Esophagus squamous epithelium (tissue), 4 donors: ENCODE results near the gene SH3BP5.

Source experiments
- CTCF ChIP-seq, 6 experiments: fragments of 450-650 bp in 4 of 6; fragments of 200-600 bp in 2 of 6; sonication (generic) in 2 of 6; IDR thresholded peaks; one replicate each; pipeline ENCODE4 v1.5.1; 2016 to 2019; ENCODE audit warnings: antibody characterized with exemption in 6 of 6, mild to moderate bottlenecking in 4 of 6, moderate library complexity in 4 of 6
- POLR2A ChIP-seq, 4 donors: fragments of 450-650 bp; IDR thresholded peaks; one replicate each; pipeline ENCODE4 v1.6.1; 2017; ENCODE audit warnings: antibody characterized with exemption in 4 of 4, mild to moderate bottlenecking in 4 of 4, moderate library complexity in 3 of 4

- no peak for TF ChIP-seq CTCF (IDR thresholded peaks at IDR 0.05)
- TF ChIP-seq POLR2A (IDR thresholded peaks at IDR 0.05), result no peak
These were observed 108.5 kb downstream of the SH3BP5 start for GRCh38 chr3:15223685-15224572.
